ENCODE data around the gene GGTA1. TPM values are rescaled to one million over a fixed set of nuclear protein-coding genes. Genes with fewer than 3 reads are reported as not detected.

Gene GGTA1
- polyA plus RNA-seq, 1 donor from 2014 or later = not detected

DNA sequence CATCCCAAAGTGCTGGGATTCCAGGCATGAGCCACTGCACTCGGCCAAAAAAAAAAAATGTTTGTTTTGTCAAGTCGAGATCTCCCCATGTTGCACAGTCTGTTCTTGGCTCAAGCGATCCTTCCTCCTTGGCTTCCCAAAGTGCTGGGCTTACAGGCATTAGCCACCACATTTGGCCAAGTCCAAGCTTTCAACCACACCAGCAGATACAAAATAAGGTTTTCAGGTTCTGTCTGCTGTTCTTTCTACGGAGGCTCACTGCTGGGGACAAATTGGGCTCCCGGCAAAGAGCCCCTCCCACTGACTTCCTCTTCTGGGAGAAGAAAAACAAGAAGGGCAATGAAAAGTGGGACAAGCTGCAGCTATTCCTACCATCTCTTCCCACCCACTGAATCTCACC lies 37.6 kb upstream of the GGTA1 start:
- H3K9ac ChIP-seq (ENCODE audit: low read length) = no peak overlapping the region
- no peaks in the 10 kb centered on the region for H3F3A ChIP-seq (ENCODE audit: insufficient read depth, low read length, poor library complexity, severe bottlenecking)
- H3K79me2 ChIP-seq (replicated peaks; ENCODE audit: insufficient read depth, low read length) = no peaks in the 10 kb centered on the region
- H2AFZ ChIP-seq (ENCODE audit: low read depth, low read length) = no peak overlapping the region
- no peaks in the 10 kb centered on the region for H3K36me3 ChIP-seq (ENCODE audit: insufficient read depth, low read length)
- no peak overlapping the region for H3K4me3 ChIP-seq (ENCODE audit: low read length)
- H3K27ac ChIP-seq (ENCODE audit: low read length) = no peak overlapping the region
- no peaks in the 10 kb centered on the region for H3K9me2 ChIP-seq (ENCODE audit: insufficient read depth, low read length)
- no peak overlapping the region for H3K4me2 ChIP-seq (ENCODE audit: low read length)
- TF ChIP-seq MXI1 (conservative IDR thresholded peaks at IDR 0.05; ENCODE audit: poor library complexity, severe bottlenecking) = no peak
- no peaks in the 10 kb centered on the region for H3K27me3 ChIP-seq (ENCODE audit: insufficient read depth, low read depth, low read length)
- no peaks in the 10 kb centered on the region for H3K9me3 ChIP-seq (ENCODE audit: low read length)
- H4K20me1 ChIP-seq (ENCODE audit: insufficient read depth) = no peaks in the 10 kb centered on the region

- Histone ChIP-seq H3K9me2 (ENCODE audit: insufficient read depth, low read length) (no peaks in the 10 kb centered on the region), H3K9me3 (ENCODE audit: low read length) (no peaks in the 10 kb centered on the region), H3K4me3 (ENCODE audit: low read length) (no peak overlapping the region), H3K27ac (ENCODE audit: low read length) (no peak overlapping the region), H3K9ac (ENCODE audit: low read length) (no peak overlapping the region), H2AFZ (ENCODE audit: low read depth, low read length) (no peak overlapping the region), H3K79me2 (replicated peaks; ENCODE audit: insufficient read depth, low read length) (no peaks in the 10 kb centered on the region), H3K27me3 (ENCODE audit: insufficient read depth, low read depth, low read length) (no peaks in the 10 kb centered on the region), H3K4me2 (ENCODE audit: low read length) (no peak overlapping the region), H3K36me3 (ENCODE audit: insufficient read depth, low read length) (no peaks in the 10 kb centered on the region), H3F3A (ENCODE audit: insufficient read depth, low read length, poor library complexity, severe bottlenecking) (no peaks in the 10 kb centered on the region), H4K20me1 (ENCODE audit: insufficient read depth) (no peaks in the 10 kb centered on the region)
- no peak for TF ChIP-seq MXI1 (conservative IDR thresholded peaks at IDR 0.05; ENCODE audit: poor library complexity, severe bottlenecking)
- TF ChIP-seq, protein P1, sequence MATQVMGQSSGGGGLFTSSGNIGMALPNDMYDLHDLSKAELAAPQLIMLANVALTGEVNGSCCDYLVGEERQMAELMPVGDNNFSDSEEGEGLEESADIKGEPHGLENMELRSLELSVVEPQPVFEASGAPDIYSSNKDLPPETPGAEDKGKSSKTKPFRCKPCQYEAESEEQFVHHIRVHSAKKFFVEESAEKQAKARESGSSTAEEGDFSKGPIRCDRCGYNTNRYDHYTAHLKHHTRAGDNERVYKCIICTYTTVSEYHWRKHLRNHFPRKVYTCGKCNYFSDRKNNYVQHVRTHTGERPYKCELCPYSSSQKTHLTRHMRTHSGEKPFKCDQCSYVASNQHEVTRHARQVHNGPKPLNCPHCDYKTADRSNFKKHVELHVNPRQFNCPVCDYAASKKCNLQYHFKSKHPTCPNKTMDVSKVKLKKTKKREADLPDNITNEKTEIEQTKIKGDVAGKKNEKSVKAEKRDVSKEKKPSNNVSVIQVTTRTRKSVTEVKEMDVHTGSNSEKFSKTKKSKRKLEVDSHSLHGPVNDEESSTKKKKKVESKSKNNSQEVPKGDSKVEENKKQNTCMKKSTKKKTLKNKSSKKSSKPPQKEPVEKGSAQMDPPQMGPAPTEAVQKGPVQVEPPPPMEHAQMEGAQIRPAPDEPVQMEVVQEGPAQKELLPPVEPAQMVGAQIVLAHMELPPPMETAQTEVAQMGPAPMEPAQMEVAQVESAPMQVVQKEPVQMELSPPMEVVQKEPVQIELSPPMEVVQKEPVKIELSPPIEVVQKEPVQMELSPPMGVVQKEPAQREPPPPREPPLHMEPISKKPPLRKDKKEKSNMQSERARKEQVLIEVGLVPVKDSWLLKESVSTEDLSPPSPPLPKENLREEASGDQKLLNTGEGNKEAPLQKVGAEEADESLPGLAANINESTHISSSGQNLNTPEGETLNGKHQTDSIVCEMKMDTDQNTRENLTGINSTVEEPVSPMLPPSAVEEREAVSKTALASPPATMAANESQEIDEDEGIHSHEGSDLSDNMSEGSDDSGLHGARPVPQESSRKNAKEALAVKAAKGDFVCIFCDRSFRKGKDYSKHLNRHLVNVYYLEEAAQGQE (IDR thresholded peaks at IDR 0.05; ENCODE audit: borderline replicate concordance) = no peak
- no peak for TF ChIP-seq RAD21 (conservative IDR thresholded peaks at IDR 0.05)
- no peak for TF ChIP-seq EP300 (conservative IDR thresholded peaks at IDR 0.05; ENCODE audit: poor library complexity, severe bottlenecking)
- no peak for TF ChIP-seq EZH2 (IDR thresholded peaks at IDR 0.05; ENCODE audit: borderline replicate concordance, insufficient read depth, low read length, poor library complexity, severe bottlenecking)
- no peak for TF ChIP-seq SMC3 (conservative IDR thresholded peaks at IDR 0.05; ENCODE audit: poor library complexity)
- TF ChIP-seq TAF1 (IDR thresholded peaks at IDR 0.05; ENCODE audit: low read depth) = no peak
- no peak for TF ChIP-seq POLR2AphosphoS5 (IDR thresholded peaks at IDR 0.05)
- TF ChIP-seq CTCF (IDR thresholded peaks at IDR 0.05; ENCODE audit: poor library complexity, severe bottlenecking) = no peak
Observed at GRCh38 chr9:121532881-121533280, 33.2 kb upstream of the GGTA1 start.

All from neural cell (in vitro differentiated cells).